ENCODE data around the gene AZU1. TPM values are rescaled to one million over a fixed set of nuclear protein-coding genes. Genes with fewer than 3 reads are reported as not detected.
A peak's percentile ranks its signal among the peaks of the same experiment; 100 is the strongest.

Gene AZU1
- total RNA-seq, 1 donor from 2014 or later = 1.3 TPM

- ChIA-PET CTCF (interaction anchor here (1.5 kb wide), 1 partner anchor 65 kb away, joined by 5 read pairs; no protein-coding TSS in a partner anchor), POLR2A (interaction anchor here (0.6 to 1.9 kb wide), 3 partner anchors 10 to 126 kb away, joined by 3 to 6 read pairs (median 5); no protein-coding TSS in a partner anchor)
- Mint-ChIP-seq H3K4me1 (peaks cover 40% of the 10 kb centered on the region), H3K36me3 (ENCODE audit: low read depth) (peaks cover 35% of the 10 kb centered on the region), H3K4me3 (peak overlapping the region; percentile 86), H3K9me3 (no peaks in the 10 kb centered on the region), H3K27ac (peak overlapping the region; percentile 73), H3K27me3 (no peaks in the 10 kb centered on the region)
- ATAC-seq (ENCODE audit: low read depth) (no peak), DNase-seq (peak; percentile 36)
- intact Hi-C loops (cut with micrococcal nuclease) = loop anchor here (5.0 kb wide), 3 partner anchors 109 to 854 kb away; partner anchors contain the start of genes MBD3 and TCF3
- TF ChIP-seq CTCF (IDR thresholded peaks at IDR 0.05) = no peak
Observed at GRCh38 chr19:798415-799075, 29.1 kb upstream of the AZU1 start.

DNA sequence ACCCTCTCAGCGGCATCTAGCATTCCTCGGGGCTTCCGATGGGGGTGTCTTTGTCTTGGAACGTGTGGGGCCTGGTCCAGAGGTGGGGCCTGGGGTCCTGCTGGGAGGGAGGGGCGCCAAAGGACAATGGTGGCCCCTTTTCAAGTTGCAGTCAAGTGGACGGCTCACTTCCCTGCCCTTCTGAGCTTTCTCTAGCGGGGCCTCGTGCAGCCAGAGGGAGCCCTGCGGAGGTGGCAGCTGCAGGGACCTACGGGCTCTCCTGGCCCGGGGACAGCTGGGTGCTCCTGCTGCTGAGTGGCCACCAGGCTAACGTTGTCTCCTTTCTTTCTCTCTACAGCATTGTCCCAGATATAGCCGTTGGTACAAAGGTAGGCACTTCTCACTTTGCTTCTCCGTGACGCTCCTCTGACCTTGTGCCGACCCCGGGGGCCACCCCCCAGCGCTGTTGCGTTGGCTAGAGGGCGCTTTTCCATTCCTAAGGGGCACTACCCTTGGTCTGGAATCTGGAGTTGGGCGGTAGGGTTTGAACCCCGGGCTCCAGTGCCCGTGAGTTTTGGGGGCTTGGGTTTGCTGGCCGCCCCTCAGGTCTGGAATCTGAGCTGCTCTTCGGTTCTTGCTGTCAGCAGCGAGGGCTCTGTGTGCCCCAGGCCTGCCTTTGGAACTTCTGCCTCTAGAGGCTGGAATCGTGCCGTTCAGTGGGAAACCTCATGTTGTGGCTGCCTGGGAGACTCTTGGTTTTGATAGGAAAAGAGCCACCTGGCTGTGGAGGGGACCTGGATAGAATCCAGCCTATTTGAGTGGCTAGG, 28.4 kb upstream of the AZU1 start:
- POLR2A ChIA-PET = interaction anchor here (1.9 kb wide), 1 partner anchor 9 kb away, joined by 5 read pairs; no protein-coding TSS in a partner anchor
- H3K27me3 Mint-ChIP-seq = no peaks in the 10 kb centered on the region
- peaks cover 42% of the 10 kb centered on the region for H3K36me3 Mint-ChIP-seq (ENCODE audit: low read depth)
- CTCF ChIA-PET = interaction anchor here (1.5 kb wide), 1 partner anchor 64 kb away, joined by 5 read pairs; no protein-coding TSS in a partner anchor
- intact Hi-C loops (cut with micrococcal nuclease) = loop anchor here (5.0 kb wide), 3 partner anchors 108 to 853 kb away; partner anchors contain the start of genes MBD3 and TCF3
- ATAC-seq (ENCODE audit: low read depth) (no peak), DNase-seq (no peak)
- no peak for TF ChIP-seq CTCF (IDR thresholded peaks at IDR 0.05)
- H3K4me3 Mint-ChIP-seq = peak overlapping the region; percentile 86
- H3K27ac Mint-ChIP-seq = peak overlapping the region; percentile 69
- H3K4me1 Mint-ChIP-seq = peaks cover 40% of the 10 kb centered on the region
- no peaks in the 10 kb centered on the region for H3K9me3 Mint-ChIP-seq

DNA sequence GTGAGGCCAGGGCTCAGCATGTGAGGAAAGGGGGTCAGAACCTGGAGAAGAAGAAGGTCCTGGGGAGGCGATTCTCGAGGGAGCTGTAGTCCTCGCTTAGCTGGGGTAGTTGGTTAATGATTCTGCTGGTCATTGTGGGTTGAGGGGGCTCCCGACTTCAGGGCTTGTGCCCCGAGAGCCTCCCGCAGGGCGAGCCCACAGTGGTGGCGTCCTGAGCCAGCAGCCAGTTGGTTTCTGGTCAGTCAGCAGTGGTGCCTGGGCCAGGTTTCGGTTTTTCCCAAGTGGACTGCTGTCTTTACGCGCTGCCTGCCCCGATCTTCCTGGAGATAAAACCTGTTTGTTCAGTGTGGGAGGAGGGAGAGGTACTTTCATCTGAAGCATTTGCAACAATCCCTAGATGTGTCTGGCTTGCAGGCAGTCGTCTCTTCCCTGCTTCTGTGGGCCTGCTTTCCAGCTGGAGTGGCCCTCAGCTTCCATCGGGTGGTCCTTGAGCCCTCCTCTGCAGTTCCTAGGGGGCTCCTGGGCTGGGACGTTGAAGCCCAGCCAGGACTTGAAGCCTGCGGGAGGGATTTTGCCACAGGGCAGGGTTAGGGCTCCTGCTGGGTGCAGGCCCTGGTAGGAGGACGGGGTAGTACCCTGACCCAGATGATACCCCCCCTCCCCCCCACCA, 27.1 kb upstream of the AZU1 start:
- ChIA-PET POLR2A (no interaction called here), CTCF (no interaction called here)
- peaks cover 40% of the 10 kb centered on the region for H3K4me1 Mint-ChIP-seq

DNA sequence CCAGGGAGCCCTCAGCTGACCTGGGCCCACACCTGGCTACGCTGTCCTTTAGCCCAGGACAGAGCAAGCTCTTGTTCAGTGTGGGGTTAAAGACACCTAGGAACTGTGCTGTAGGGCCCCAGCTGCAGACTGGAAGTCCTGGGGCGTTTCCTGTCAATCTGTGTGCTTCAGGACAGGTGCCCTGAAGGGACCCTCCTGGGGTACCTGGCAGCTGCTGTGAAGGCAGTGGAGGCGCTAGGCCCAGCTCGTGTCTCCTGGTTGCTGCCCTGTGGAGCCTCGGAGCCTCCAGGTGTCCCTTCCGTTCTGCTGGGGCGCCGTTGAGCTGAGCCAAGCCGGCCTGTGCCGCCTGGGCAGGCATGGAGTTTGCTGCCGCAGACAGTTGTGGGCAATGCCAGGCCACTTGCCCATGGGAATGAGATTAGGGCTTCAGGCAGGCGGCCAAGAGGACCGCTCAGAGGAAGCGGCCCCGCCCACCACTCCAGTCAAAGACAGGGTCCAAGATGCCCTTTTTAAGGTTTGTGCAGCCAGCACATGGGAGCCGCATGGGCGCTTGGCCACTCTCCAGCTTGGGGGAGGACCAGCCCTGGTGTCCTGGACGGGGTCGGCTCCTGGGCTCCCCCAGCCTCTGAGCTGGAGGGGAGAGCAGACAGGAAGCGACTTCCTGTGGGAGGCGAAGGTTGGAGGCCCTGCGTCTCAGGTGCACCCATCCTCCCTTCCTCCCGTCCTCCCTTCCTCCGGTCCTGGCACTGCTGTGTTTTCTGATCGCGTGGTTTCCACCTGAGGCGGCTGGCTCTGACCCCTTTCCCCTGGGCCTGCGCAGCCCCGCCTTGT, 26.4 kb upstream of the AZU1 start:
- H3K27ac Mint-ChIP-seq = no peak overlapping the region
- peaks cover 40% of the 10 kb centered on the region for H3K4me1 Mint-ChIP-seq
- no peaks in the 10 kb centered on the region for H3K27me3 Mint-ChIP-seq
- intact Hi-C loops (cut with micrococcal nuclease) = no loop called here
- ATAC-seq (ENCODE audit: low read depth) = no peak
- ChIA-PET CTCF (no interaction called here), POLR2A (no interaction called here)
- DNase-seq = no peak
- TF ChIP-seq CTCF (IDR thresholded peaks at IDR 0.05) = no peak
- H3K4me3 Mint-ChIP-seq = no peak overlapping the region
- H3K9me3 Mint-ChIP-seq = no peaks in the 10 kb centered on the region
- peaks cover 48% of the 10 kb centered on the region for H3K36me3 Mint-ChIP-seq (ENCODE audit: low read depth)

More for the DNA sequence above, 27.1 kb upstream of the AZU1 start:
- TF ChIP-seq CTCF (IDR thresholded peaks at IDR 0.05) = no peak
- H3K9me3 Mint-ChIP-seq = no peaks in the 10 kb centered on the region
- intact Hi-C loops (cut with micrococcal nuclease) = no loop called here
- DNase-seq (no peak), ATAC-seq (ENCODE audit: low read depth) (no peak)
- H3K27ac Mint-ChIP-seq = no peak overlapping the region
- no peaks in the 10 kb centered on the region for H3K27me3 Mint-ChIP-seq
- peaks cover 47% of the 10 kb centered on the region for H3K36me3 Mint-ChIP-seq (ENCODE audit: low read depth)
- H3K4me3 Mint-ChIP-seq = peak overlapping the region; percentile 42
